ENCODE measurements around the gene CLIC3.

DNA sequence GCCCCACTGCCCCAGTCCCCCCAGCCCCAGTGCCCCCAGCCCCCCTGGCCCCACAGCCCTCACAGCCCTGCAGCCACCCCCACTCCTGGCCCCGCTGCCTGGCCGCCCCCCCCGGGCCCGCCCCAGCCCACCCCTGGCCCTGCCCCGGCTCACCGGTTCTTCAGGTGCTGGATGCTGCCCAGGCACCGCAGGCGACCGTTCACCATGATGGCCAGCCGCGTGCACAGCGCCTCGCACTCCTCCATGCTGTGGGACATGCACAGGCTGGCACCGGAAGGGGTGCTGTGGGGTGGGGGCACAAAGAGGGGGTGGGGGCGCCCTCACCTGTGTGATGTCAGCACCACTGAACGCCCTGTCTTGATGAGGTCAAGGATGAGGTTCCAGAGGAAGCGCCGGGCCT is 12.8 kb upstream of the CLIC3 start:
- TF ChIP-seq, protein P1, sequence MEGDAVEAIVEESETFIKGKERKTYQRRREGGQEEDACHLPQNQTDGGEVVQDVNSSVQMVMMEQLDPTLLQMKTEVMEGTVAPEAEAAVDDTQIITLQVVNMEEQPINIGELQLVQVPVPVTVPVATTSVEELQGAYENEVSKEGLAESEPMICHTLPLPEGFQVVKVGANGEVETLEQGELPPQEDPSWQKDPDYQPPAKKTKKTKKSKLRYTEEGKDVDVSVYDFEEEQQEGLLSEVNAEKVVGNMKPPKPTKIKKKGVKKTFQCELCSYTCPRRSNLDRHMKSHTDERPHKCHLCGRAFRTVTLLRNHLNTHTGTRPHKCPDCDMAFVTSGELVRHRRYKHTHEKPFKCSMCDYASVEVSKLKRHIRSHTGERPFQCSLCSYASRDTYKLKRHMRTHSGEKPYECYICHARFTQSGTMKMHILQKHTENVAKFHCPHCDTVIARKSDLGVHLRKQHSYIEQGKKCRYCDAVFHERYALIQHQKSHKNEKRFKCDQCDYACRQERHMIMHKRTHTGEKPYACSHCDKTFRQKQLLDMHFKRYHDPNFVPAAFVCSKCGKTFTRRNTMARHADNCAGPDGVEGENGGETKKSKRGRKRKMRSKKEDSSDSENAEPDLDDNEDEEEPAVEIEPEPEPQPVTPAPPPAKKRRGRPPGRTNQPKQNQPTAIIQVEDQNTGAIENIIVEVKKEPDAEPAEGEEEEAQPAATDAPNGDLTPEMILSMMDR (IDR thresholded peaks at IDR 0.05): no peak
- TF ChIP-seq SIN3A (IDR thresholded peaks at IDR 0.05; ENCODE audit: borderline replicate concordance, insufficient read depth, low read depth, low read length): no peak
